Neural cell (in vitro differentiated cells): ENCODE results near the gene CENPS. TPM values are rescaled to one million over a fixed set of nuclear protein-coding genes. Genes with fewer than 3 reads are reported as not detected.

Experiments
- H2AFZ ChIP-seq: fragments of 200-600, 300-800 bp; sonication (generic), shearing (Covaris generic); 2 replicates; pipeline ENCODE4 v1.6.0; 2014; ENCODE audit warnings: low read depth, mild to moderate bottlenecking, antibody characterized with exemption, low read length, moderate library complexity
- H3F3A ChIP-seq: fragments of 200-600 bp; shearing (Covaris generic); 2 replicates; pipeline ENCODE4 v1.6.1; 2016; ENCODE audit warnings: mild to moderate bottlenecking, moderate library complexity, mixed read lengths, antibody characterized with exemption, low read length; ENCODE audit not compliant: insufficient read depth, poor library complexity, severe bottlenecking
- H3K27ac ChIP-seq: fragments of 200-600, 300-800 bp; sonication (generic), shearing (Covaris generic); 2 replicates; pipeline ENCODE4 v1.5.1; 2014; ENCODE audit warnings: mild to moderate bottlenecking, low read length, moderate library complexity
- H3K27me3 ChIP-seq: fragments of 300-800, 200-600 bp; sonication (generic), shearing (Covaris generic); 2 replicates; pipeline ENCODE4 v1.6.0; 2014; ENCODE audit warnings: mild to moderate bottlenecking, low read depth, low read length, moderate library complexity; ENCODE audit not compliant: insufficient read depth
- H3K36me3 ChIP-seq: fragments of 300-800, 200-600 bp; sonication (generic), shearing (Covaris generic); 2 replicates; pipeline ENCODE4 v1.5.1; 2014; ENCODE audit warnings: mild to moderate bottlenecking, antibody characterized with exemption, low read length, moderate library complexity; ENCODE audit not compliant: insufficient read depth
- H3K4me2 ChIP-seq: fragments of 300-800, 200-600 bp; sonication (generic), shearing (Covaris generic); 2 replicates; pipeline ENCODE4 v1.6.0; 2014; ENCODE audit warnings: mild to moderate bottlenecking, low read length
- H3K4me3 ChIP-seq: fragments of 300-800, 200-600 bp; sonication (generic), shearing (Covaris generic); 2 replicates; pipeline ENCODE4 v1.5.1; 2014; ENCODE audit warnings: mild to moderate bottlenecking, low read length, moderate library complexity
- H3K79me2 ChIP-seq: fragments of 200-600 bp; shearing (Covaris generic); replicated peaks from 2 replicates; pipeline ENCODE4 v1.6.0; 2014; ENCODE audit warnings: mild to moderate bottlenecking, low read length, moderate library complexity; ENCODE audit not compliant: insufficient read depth
- H3K9ac ChIP-seq: fragments of 300-800, 200-600 bp; sonication (generic), shearing (Covaris generic); 2 replicates; pipeline ENCODE4 v1.6.1; 2016; ENCODE audit warnings: mild to moderate bottlenecking, low read length, mixed read lengths
- H3K9me2 ChIP-seq: fragments of 200-600 bp; shearing (Covaris generic); 2 replicates; pipeline ENCODE4 v1.6.1; 2016; ENCODE audit warnings: mild to moderate bottlenecking, low read length, mixed read lengths; ENCODE audit not compliant: insufficient read depth
- H3K9me3 ChIP-seq: fragments of 200-600, 300-800 bp; sonication (generic), shearing (Covaris generic); 2 replicates; pipeline ENCODE4 v1.6.1; 2016; ENCODE audit warnings: mild to moderate bottlenecking, mixed run types, low read length, moderate library complexity, mixed read lengths
- H4K20me1 ChIP-seq: fragments of 200-600 bp; shearing (Covaris generic); 2 replicates; pipeline ENCODE4 v1.6.1; 2016; ENCODE audit warnings: mild to moderate bottlenecking, mixed run types; ENCODE audit not compliant: insufficient read depth
- CTCF ChIP-seq: fragments of 450-650 bp; IDR thresholded peaks from 2 replicates; pipeline ENCODE4 v1.5.1; 2014; ENCODE audit warnings: antibody characterized with exemption, mild to moderate bottlenecking, moderate library complexity; ENCODE audit not compliant: poor library complexity, severe bottlenecking
- EP300 ChIP-seq: fragments of 450-650 bp; conservative IDR thresholded peaks from 2 replicates; pipeline ENCODE4 v1.6.1; 2014; ENCODE audit warnings: antibody characterized with exemption, mild to moderate bottlenecking, moderate library complexity; ENCODE audit not compliant: poor library complexity, severe bottlenecking
- EZH2 ChIP-seq: fragments of 200-600, 300-800 bp; shearing (Covaris generic), sonication (generic); IDR thresholded peaks from 2 replicates; pipeline ENCODE4 v1.6.1; 2014; ENCODE audit warnings: antibody characterized with exemption, low read length, borderline replicate concordance, mild to moderate bottlenecking; ENCODE audit not compliant: insufficient read depth, poor library complexity, severe bottlenecking
- MXI1 ChIP-seq: fragments of 450-650 bp; conservative IDR thresholded peaks from 2 replicates; pipeline ENCODE4 v1.6.1; 2014; ENCODE audit warnings: antibody characterized with exemption, mild to moderate bottlenecking; ENCODE audit not compliant: poor library complexity, severe bottlenecking
- POLR2AphosphoS5 ChIP-seq: IDR thresholded peaks from 2 replicates; pipeline ENCODE4 v1.6.1; 2012
- RAD21 ChIP-seq: fragments of 450-650 bp; conservative IDR thresholded peaks from 2 replicates; pipeline ENCODE4 v1.6.1; 2014; ENCODE audit warnings: antibody characterized with exemption, mild to moderate bottlenecking, moderate library complexity
- REST ChIP-seq: IDR thresholded peaks from 2 replicates; pipeline ENCODE4 v1.6.1; 2012; ENCODE audit warnings: borderline replicate concordance
- SMC3 ChIP-seq: fragments of 450-650 bp; conservative IDR thresholded peaks from 2 replicates; pipeline ENCODE4 v1.6.1; 2014; ENCODE audit warnings: antibody characterized with exemption, mild to moderate bottlenecking, moderate library complexity; ENCODE audit not compliant: poor library complexity
- TAF1 ChIP-seq: IDR thresholded peaks from 2 replicates; pipeline ENCODE4 v1.6.1; 2012; ENCODE audit warnings: low read depth
- polyA plus RNA-seq: library from polyadenylated mRNA; depleted of rRNA; stranded (reverse); fragments of >200 nt; gene quantifications from 2 replicates; pipeline ENCODE4 v1.2.3, GENCODE V29; 2014

CENPS gene
- polyA plus RNA-seq, 1 donor from 2014 or later, result 16.5 TPM

- Histone ChIP-seq H3K4me2 (peak within 1 kb of the TSS; percentile 76), H4K20me1 (no peaks in the 10 kb centered on the region), H3K27me3 (no peaks in the 10 kb centered on the region), H3K9me3 (no peaks in the 10 kb centered on the region), H3K79me2 (peaks cover 24% of the 10 kb centered on the region), H3K4me3 (peak within 1 kb of the TSS; percentile 74), H3F3A (no peaks in the 10 kb centered on the region), H2AFZ (peak within 1 kb of the TSS; percentile 63), H3K27ac (peak within 1 kb of the TSS; percentile 68), H3K9ac (peak within 1 kb of the TSS; percentile 75), H3K36me3 (no peaks in the 10 kb centered on the region), H3K9me2 (no peaks in the 10 kb centered on the region)
- TF ChIP-seq POLR2AphosphoS5 (peak; percentile 94), EP300 (no peak), TAF1 (peak; percentile 79), CTCF (no peak), MXI1 (peak; percentile 35), EZH2 (no peak), RAD21 (no peak), REST (peak; percentile 50), SMC3 (no peak)
These were observed 44.6 kb downstream of the CENPS start, which contains the start of gene PEX14 for GRCh38 chr1:10474613-10475507. Gene PEX14 (plus strand): TSS chr1:10474950. CDS start chr1:10474967, 17 bp downstream.

GRCh38 chr1:10475510-10475909, 45.3 kb downstream of the CENPS start:
- no peaks in the 10 kb centered on the region for H3K9me3 ChIP-seq
- peak overlapping the region; percentile 63 for H2AFZ ChIP-seq
- peaks cover 24% of the 10 kb centered on the region for H3K79me2 ChIP-seq
- no peak for TF ChIP-seq REST
- no peak for TF ChIP-seq MXI1
- no peak for TF ChIP-seq CTCF
- no peak for TF ChIP-seq EP300
- no peak for TF ChIP-seq EZH2
- TF ChIP-seq SMC3, result no peak
- no peak for TF ChIP-seq POLR2AphosphoS5
- TF ChIP-seq RAD21, result no peak
- no peak for TF ChIP-seq TAF1
- H3K9ac ChIP-seq, result peak overlapping the region; percentile 75
- peak overlapping the region; percentile 74 for H3K4me3 ChIP-seq
- H3F3A ChIP-seq, result no peaks in the 10 kb centered on the region
- peak overlapping the region; percentile 68 for H3K27ac ChIP-seq
- no peaks in the 10 kb centered on the region for H3K36me3 ChIP-seq
- no peaks in the 10 kb centered on the region for H3K27me3 ChIP-seq
- no peaks in the 10 kb centered on the region for H3K9me2 ChIP-seq
- H3K4me2 ChIP-seq, result peak overlapping the region; percentile 76
- H4K20me1 ChIP-seq, result no peaks in the 10 kb centered on the region
